ENCODE measurements around the gene HOXD11.

HOXD11 gene

DNA sequence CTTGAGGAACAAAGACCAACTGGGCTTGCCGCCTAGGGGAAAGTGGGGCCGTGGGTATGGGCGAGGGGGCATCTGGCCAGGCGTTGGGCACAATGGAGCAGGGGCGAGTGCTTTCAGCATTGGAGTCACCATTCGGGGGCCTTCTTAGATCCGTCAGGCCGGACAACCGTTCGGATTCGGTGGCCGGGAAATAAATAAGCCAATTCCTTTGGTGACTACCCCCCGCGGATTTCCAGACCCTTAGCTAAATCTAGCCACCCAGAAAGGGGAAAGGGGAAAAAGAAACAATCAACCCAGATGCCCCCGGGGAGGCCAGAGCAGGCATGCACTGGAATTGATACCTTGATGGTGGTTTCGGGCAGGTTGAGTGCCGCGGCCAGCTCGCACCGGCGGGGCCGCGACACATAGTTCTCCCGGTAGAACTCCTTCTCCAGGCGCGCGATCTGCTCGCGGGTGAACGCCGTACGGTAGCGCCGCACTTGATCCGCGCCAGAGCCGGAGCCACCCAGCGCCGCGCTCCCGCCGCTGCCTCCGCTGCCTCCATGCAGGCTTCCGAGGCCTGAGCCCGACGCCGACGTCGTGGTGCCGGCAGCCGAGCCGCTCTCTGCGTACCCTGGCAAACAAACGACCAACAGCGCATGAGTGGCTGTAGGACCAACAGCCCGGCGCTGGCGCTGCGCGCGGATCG, 25.1 kb upstream of the HOXD11 start:
- no peak for DNase-seq

DNA sequence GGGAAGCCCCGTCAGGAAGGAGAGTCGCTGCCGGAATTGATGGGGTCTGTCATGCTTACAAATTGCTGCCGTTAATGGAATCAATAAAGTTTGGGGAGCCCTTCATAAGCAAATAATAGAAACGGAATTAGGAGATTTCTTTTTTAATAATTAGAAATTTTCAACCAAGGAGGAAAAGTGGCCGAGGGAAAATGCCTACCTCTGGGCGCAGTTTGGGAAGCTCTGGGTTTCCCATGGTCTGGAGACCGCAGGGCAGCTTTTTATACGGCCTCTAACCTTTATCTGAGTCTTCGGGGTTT, 24.6 kb upstream of the HOXD11 start:
- no peak for DNase-seq

DNA sequence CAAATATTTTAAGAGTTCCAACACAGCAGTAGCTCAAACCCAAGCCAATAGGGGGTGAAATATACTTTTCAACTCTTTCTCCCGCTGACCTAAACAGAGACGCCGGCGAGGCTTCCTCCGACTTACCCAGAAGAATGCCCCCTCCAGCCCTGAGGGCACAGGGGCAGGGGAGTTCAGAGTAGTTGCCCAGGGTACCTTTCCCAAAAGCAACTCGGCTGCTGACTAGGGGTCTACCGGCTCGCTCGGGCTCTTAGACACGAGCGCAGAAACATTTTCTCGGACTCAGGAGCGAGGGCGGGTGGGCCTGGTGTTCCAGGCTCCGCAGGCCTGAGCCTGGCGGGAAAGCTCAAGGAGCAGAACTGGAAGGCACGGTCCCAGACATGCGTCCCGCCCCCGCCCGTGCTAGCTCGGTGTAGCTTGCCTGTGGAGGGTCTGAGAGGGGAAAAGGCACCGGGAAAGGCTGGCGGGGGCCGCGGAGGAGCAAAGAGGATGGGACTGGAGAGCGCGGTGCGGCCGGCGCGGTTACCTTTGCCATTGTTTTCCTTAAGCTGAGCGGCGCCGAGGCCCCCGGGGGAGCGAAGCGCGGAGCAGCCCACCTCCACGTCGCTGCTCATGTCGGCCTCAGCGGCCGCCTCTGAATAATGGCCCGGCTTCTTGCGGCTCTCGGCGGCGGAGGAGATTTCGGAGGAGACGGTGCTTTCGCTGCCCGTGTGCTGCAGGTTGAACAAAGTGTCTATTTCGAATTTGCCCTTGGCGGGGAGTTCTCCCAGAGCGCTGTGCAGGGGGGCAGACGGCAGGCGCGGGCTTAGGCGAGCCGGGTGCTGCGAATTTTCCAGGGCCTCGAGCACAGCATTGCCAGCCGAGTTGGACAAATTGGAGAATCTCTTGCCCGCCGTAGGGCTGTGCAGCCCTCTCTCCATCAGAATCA, 24.0 kb upstream of the HOXD11 start:
- DNase-seq = no peak

- no peak for DNase-seq
Observed at GRCh38 chr2:176083796-176084261, 23.3 kb upstream of the HOXD11 start, which contains the start of gene EVX2. TSS of gene EVX2 (minus strand) at chr2:176083962. CDS start at chr2:176083776, 186 bp downstream.

DNA sequence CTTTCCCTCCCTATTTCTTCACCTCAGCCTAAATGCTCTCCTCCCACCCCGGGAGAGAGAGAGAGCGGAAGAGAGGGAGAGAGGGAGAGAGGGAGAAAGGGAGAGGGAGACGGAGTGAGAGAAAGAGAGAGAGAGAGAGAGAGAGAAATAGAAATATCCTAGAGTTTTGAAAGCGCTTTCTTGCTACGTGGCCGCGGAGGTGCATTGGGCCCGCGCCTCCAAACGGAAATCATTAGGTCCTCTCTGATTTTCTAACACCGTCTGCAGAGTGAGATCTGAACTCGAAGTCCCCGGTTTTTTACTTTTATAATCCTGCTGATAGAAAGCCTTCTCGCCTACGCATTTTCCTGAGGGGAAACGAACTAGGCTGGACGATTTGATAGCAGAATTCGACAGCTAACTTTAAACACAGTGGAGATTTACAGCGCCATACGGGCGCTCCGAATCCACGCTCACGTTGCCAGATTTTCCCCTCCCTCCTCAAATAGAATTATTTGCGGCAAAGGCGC, 22.4 kb upstream of the HOXD11 start:
- DNase-seq = no peak

GRCh38 chr2:176085120-176085788, 21.8 kb upstream of the HOXD11 start:
- no peak for DNase-seq

- no peak for DNase-seq
Observed at GRCh38 chr2:176085861-176086771, 21.0 kb upstream of the HOXD11 start.

- no peak for DNase-seq
Observed at GRCh38 chr2:176087330-176088047, 19.6 kb upstream of the HOXD11 start.

DNA sequence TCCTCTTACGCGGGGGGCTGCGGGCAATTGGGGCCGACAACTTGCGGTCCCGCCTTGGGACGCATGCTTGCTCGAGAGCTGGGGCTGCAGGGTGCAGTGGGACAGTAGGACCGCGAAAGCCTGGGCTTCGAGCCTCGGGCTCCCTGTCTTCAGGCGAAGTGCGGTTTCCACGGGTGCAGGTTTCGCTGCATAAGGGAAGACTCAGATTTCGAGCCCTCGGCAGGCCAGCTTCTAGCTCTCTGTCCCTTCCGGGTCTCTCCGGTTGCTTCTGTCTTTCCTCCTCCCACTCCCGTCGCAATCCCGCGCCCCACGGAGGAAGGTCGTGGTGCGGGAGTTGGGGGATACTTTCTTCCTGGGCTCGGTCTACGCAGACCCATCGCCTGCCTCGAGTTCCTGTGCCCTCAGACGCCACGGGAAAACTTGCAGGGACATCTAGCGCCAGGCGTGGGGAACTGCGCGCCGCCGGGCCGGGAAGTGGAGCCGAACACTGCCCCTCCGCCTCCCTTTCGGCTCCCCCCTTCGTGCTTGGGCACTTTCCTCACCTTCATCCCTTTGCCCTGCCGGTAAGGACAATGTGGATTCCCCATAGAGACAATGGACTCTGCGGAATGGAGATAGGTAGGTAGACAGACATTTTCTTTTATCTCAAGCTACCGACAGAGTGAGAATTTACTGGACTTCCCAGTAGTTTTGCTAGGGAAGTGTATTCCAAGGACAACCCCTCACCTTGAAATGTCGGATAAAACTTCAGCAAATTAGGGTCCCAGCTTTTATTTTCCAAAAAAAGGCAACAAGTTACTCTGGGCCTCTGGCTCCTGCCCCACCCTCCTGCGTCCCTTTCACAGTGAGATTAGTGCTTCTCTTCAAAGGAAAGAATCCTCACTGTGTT, 18.8 kb upstream of the HOXD11 start:
- no peak for DNase-seq

DNA sequence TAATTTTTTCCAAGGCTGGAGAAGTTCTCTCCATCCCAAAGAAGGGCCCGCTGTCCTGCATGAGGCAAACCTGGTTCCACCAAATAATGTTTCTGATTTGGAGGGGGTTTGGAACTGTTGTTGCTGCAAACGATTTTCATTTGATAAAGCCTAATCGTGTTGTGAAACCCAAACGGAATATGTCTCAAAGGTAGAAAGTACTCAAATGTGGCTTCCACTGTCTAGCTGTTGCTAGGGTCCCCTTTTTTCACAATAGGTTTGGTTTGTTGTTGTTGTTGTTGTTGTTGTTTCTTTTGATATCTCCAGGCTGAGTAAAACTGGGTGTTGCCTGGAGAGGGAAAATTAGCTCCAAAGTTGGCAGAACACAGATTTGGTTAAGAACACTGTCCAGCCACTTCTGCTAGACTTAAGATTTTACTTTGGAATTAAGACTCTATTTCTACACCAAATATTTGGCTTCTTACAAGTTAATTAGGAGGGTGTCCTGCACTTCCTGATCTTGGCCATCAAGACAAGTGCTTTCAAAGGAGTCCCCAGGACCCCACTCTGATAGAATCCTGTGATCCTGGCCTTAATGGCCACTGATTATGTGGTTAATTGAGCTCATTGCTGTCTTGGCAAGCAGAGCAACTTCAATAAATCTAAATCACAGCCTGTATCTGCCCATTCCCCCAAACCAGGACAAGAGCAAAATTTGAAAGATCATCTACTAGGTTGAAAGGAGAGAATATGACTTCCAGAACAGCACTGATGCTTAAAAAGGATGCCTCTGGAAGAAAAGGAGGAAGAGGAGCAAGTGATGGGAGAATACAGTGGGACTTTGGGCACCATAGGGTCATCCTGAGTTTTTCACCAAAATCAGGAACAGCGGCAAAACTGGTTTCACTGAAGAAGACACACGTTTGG, 17.9 kb upstream of the HOXD11 start:
- DNase-seq = no peak

GRCh38 chr2:176089843-176090395, 17.2 kb upstream of the HOXD11 start:
- no peak for DNase-seq

DNA sequence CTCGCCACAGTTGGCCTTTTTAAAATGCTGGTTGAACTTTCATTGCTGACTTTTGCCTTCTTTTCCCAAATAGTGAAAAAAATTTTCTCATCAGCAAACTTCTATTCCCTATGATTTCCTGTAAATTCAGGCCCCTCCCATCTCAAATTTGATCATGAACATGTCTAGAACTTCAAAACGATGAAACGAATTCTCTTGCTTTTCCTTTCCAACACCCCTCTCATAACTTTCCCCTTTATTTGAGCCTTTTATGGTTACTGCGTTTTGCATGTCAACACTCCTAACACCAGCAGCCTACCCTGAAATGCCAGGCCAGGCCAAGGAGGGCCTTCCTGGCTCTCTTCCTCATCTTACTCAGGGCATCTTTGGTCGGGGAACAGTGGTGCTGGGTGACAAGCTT, 16.2 kb upstream of the HOXD11 start:
- DNase-seq = no peak

DNA sequence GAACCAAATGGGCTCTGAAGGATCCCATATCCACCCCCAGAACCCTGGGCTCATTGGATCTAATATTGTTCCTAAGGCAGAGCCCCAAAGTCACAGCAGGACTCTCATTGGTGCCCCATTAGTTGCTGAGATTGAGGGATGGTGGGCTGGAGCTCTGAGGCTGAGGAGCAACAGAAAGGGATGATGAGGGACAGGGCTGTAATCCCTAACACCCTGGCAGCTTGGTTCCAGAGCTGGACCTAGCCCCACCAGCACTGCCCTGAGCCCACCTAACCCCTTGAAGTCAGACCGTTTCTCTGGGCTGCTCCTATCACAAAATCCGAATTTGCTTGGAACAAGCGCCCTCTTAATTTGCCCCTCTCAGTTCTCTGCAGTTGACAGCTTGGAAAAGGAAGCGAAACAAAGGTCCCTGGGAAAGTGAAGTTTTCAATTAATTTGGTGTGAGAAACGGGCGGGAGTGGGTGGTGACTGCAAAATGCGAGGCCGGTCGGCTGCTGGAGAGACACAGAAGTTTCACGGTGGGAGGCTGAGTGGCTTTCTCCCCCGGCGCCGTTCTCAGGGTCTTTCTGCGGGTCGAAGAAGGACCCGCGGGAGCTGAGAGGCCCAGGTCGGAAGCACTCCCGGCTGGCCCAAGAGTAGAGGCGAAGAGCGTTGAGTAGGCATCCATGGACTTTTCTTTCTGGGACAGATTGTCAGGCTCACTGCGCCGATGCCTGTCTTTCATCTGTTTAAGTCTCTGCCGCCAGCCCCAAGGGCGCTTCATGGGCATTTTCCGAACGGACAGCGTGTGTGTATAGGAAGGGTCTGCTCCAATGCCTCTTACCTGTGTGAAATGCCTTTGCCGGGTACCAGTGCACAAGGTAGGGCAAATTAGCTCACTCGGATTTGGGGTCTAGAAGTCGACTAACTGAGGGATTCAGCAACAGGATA, 15.5 kb upstream of the HOXD11 start:
- DNase-seq = no peak

GRCh38 chr2:176092270-176093144, 14.6 kb upstream of the HOXD11 start, which contains the start of gene HOXD13:
TSS of gene HOXD13 (plus strand) at chr2:176092721. CDS start at chr2:176092891, 170 bp downstream.
- no peak for DNase-seq

- DNase-seq = no peak
Observed at GRCh38 chr2:176093145-176093897, 13.8 kb upstream of the HOXD11 start.

DNA sequence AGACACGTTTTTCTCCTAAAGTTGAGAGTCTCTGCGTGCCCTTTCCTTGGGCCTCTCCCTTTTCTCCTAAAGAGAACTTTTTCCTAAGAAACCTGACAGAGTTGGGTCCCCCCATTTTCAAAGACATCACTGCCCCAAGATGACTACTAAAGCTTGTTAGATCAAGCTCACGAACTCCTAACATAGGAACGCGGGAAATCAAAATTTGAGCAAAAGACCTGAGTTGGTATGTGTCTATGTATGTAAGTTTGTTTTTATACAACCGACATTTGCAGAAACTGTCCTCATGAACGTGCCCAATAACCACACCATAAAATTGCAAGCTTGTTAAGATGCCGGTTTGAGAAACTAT, 13.2 kb upstream of the HOXD11 start:
- DNase-seq = no peak
